ENCODE results near the gene GORAB. TPM values are rescaled to one million over a fixed set of nuclear protein-coding genes. Genes with fewer than 3 reads are reported as not detected.

The GORAB gene
- total RNA-seq, 1 donor from 2014 or later = 10.3 TPM

GRCh38 chr1:170545476-170545875 lies 13.5 kb downstream of the GORAB start:
- no peak overlapping the region for H3K27ac Mint-ChIP-seq (ENCODE audit: unreplicated experiment)
- H3K4me3 Mint-ChIP-seq (ENCODE audit: unreplicated experiment) = no peak overlapping the region
- TF ChIP-seq CTCF (IDR thresholded peaks at IDR 0.05; ENCODE audit: unreplicated experiment) = no peak
- DNase-seq (ENCODE audit: low spot score) = no peak
- no peaks in the 10 kb centered on the region for H3K9me3 Mint-ChIP-seq (ENCODE audit: unreplicated experiment)
- no peaks in the 10 kb centered on the region for H3K4me1 Mint-ChIP-seq (ENCODE audit: unreplicated experiment)
- H3K36me3 Mint-ChIP-seq (ENCODE audit: low read depth, unreplicated experiment) = peaks cover 29% of the 10 kb centered on the region
- no peaks in the 10 kb centered on the region for H3K27me3 Mint-ChIP-seq (ENCODE audit: unreplicated experiment)

- Mint-ChIP-seq H3K4me3 (ENCODE audit: unreplicated experiment) (no peak overlapping the region), H3K27me3 (ENCODE audit: unreplicated experiment) (no peaks in the 10 kb centered on the region), H3K9me3 (ENCODE audit: unreplicated experiment) (no peaks in the 10 kb centered on the region), H3K27ac (ENCODE audit: unreplicated experiment) (no peak overlapping the region), H3K4me1 (ENCODE audit: unreplicated experiment) (no peaks in the 10 kb centered on the region), H3K36me3 (ENCODE audit: low read depth, unreplicated experiment) (peaks cover 26% of the 10 kb centered on the region)
- TF ChIP-seq CTCF (IDR thresholded peaks at IDR 0.05; ENCODE audit: unreplicated experiment) = no peak
- no peak for DNase-seq (ENCODE audit: low spot score)
These were observed 15.3 kb downstream of the GORAB start for GRCh38 chr1:170547255-170547654.

- no peak for TF ChIP-seq CTCF (IDR thresholded peaks at IDR 0.05; ENCODE audit: unreplicated experiment)
- DNase-seq (ENCODE audit: low spot score) = no peak
- no peaks in the 10 kb centered on the region for H3K9me3 Mint-ChIP-seq (ENCODE audit: unreplicated experiment)
- H3K4me1 Mint-ChIP-seq (ENCODE audit: unreplicated experiment) = no peaks in the 10 kb centered on the region
- no peaks in the 10 kb centered on the region for H3K27me3 Mint-ChIP-seq (ENCODE audit: unreplicated experiment)
- no peak overlapping the region for H3K27ac Mint-ChIP-seq (ENCODE audit: unreplicated experiment)
- H3K36me3 Mint-ChIP-seq (ENCODE audit: low read depth, unreplicated experiment) = peaks cover 24% of the 10 kb centered on the region
- H3K4me3 Mint-ChIP-seq (ENCODE audit: unreplicated experiment) = peak overlapping the region; percentile 43
These were observed 16.5 kb downstream of the GORAB start for GRCh38 chr1:170548497-170548896.

GRCh38 chr1:170555370-170555769 lies 23.4 kb downstream of the GORAB start:
- peaks cover 9% of the 10 kb centered on the region for H3K9me3 Mint-ChIP-seq (ENCODE audit: unreplicated experiment)
- DNase-seq (ENCODE audit: low spot score) = no peak
- peaks cover 7% of the 10 kb centered on the region for H3K36me3 Mint-ChIP-seq (ENCODE audit: low read depth, unreplicated experiment)
- TF ChIP-seq CTCF (IDR thresholded peaks at IDR 0.05; ENCODE audit: unreplicated experiment) = no peak
- H3K4me1 Mint-ChIP-seq (ENCODE audit: unreplicated experiment) = peaks cover 6% of the 10 kb centered on the region
- H3K27ac Mint-ChIP-seq (ENCODE audit: unreplicated experiment) = no peak overlapping the region
- peaks cover 3% of the 10 kb centered on the region for H3K27me3 Mint-ChIP-seq (ENCODE audit: unreplicated experiment)
- H3K4me3 Mint-ChIP-seq (ENCODE audit: unreplicated experiment) = no peak overlapping the region

- no peak for DNase-seq (ENCODE audit: low spot score)
- H3K4me3 Mint-ChIP-seq (ENCODE audit: unreplicated experiment) = no peak overlapping the region
- H3K9me3 Mint-ChIP-seq (ENCODE audit: unreplicated experiment) = peaks cover 9% of the 10 kb centered on the region
- no peak overlapping the region for H3K27ac Mint-ChIP-seq (ENCODE audit: unreplicated experiment)
- peaks cover 7% of the 10 kb centered on the region for H3K36me3 Mint-ChIP-seq (ENCODE audit: low read depth, unreplicated experiment)
- H3K27me3 Mint-ChIP-seq (ENCODE audit: unreplicated experiment) = peaks cover 3% of the 10 kb centered on the region
- no peak for TF ChIP-seq CTCF (IDR thresholded peaks at IDR 0.05; ENCODE audit: unreplicated experiment)
- H3K4me1 Mint-ChIP-seq (ENCODE audit: unreplicated experiment) = peaks cover 6% of the 10 kb centered on the region
These were observed 25.0 kb downstream of the GORAB start for GRCh38 chr1:170556917-170557316.
